ENCODE results near the gene WDR45B.

GRCh38 chr17:82684228-82684841, 36.1 kb upstream of the WDR45B start:
- TF ChIP-seq POLR2AphosphoS5 (IDR thresholded peaks at IDR 0.05; ENCODE audit: borderline replicate concordance, low read depth, low read length) (no peak), EZH2 (IDR thresholded peaks at IDR 0.05) (no peak), FOXP2 (optimal IDR thresholded peaks at IDR 0.05; ENCODE audit: control extremely low read depth, extremely low read length, insufficient read depth) (no peak)
